Effector memory CD4-positive, alpha-beta T cell (primary cell): Measurements from ENCODE around the gene MKRN2.

ENCODE experiments used
- DNase-seq, 3 donors: peaks; one replicate each; pipeline ENCODE4 v3.0.0-alpha.2; 2020
- H3K27ac ChIP-seq: 2 replicates; pipeline ENCODE4 v1.7.0; 2013; ENCODE audit warnings: mild to moderate bottlenecking, low read length, moderate library complexity; ENCODE audit not compliant: insufficient read depth, poor library complexity, severe bottlenecking
- H3K27me3 ChIP-seq: replicated peaks from 2 replicates; pipeline ENCODE4 v1.7.0; 2013; ENCODE audit warnings: mild to moderate bottlenecking, low read length; ENCODE audit not compliant: insufficient read depth, control insufficient read depth, poor library complexity, severe bottlenecking
- H3K36me3 ChIP-seq: 2 replicates; pipeline ENCODE4 v1.7.0; 2013; ENCODE audit warnings: mild to moderate bottlenecking, low read length, moderate library complexity; ENCODE audit not compliant: control insufficient read depth, insufficient read depth
- H3K4me1 ChIP-seq: 2 replicates; pipeline ENCODE4 v1.7.0; 2013; ENCODE audit warnings: low read length, mild to moderate bottlenecking; ENCODE audit not compliant: control insufficient read depth, insufficient read depth, poor library complexity, severe bottlenecking
- H3K4me3 ChIP-seq: 2 replicates; pipeline ENCODE4 v1.7.0; 2013; ENCODE audit warnings: low read length, low read depth, mild to moderate bottlenecking; ENCODE audit not compliant: insufficient read depth, poor library complexity, severe bottlenecking
- H3K9me3 ChIP-seq: 2 replicates; pipeline ENCODE4 v1.7.0; 2013; ENCODE audit warnings: mild to moderate bottlenecking, low read length, moderate library complexity; ENCODE audit not compliant: control insufficient read depth
- total RNA-seq, 3 donors: gene quantifications; one replicate each; lab custom pipeline; 2026; lab: John Stamatoyannopoulos, UW

MKRN2 gene, protein sequence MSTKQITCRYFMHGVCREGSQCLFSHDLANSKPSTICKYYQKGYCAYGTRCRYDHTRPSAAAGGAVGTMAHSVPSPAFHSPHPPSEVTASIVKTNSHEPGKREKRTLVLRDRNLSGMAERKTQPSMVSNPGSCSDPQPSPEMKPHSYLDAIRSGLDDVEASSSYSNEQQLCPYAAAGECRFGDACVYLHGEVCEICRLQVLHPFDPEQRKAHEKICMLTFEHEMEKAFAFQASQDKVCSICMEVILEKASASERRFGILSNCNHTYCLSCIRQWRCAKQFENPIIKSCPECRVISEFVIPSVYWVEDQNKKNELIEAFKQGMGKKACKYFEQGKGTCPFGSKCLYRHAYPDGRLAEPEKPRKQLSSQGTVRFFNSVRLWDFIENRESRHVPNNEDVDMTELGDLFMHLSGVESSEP
- total RNA-seq = 50.0 to 71.6 (median 53.6) reads per million in 3 donors

DNA sequence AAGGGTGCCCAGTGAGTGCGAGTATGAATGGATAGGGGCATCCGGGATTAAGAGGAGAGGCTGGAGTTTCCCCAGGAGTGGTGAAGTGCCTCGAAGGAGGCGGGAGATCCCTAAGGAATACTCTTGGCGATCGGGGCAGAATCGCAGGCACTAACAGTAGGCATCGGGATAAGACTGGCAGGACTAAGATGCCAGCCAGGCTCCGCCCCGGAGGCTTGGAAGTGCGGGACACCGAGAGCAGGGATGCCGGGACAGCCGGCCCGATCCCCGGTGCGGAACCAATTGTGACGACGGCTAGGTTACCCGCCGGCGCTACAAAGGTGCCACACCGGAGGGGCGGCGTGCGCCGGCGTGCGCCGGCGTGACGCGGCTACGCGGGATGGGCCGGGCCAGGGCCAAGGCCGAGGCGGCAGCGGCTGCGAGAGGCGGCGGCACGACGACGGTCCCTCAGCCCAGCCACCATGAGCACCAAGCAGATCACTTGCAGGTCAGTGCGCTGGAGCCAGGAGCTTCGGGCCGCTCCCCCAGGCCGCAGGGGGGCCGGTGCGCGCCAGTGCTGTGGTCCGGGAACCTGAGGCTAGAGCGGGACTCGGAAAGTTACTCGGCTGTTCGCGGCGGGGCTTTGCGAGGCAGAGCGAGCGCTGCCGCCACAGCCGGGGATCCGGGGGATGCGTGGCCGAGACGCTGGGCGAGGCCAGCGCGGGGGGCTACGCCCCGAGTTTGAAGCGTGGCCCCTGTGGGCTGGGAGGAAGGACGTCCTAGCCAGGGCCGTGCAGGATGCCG lies at the start of gene MKRN2:
Gene MKRN2 (plus strand): TSS at position 398 of the 783 bp plus-strand sequence. CDS start 64 bp downstream, at position 462.
- H3K9me3 ChIP-seq = no peaks in the 10 kb centered on the region
- peak; percentile 64 to 75 (median 68) for DNase-seq
- no peaks in the 10 kb centered on the region for H3K36me3 ChIP-seq
- H3K4me3 ChIP-seq = peak within 1 kb of the TSS; percentile 81
- H3K27ac ChIP-seq = peak within 1 kb of the TSS; percentile 85
- H3K27me3 ChIP-seq = peaks cover 8% of the 10 kb centered on the region
- H3K4me1 ChIP-seq = peaks cover 30% of the 10 kb centered on the region

DNA sequence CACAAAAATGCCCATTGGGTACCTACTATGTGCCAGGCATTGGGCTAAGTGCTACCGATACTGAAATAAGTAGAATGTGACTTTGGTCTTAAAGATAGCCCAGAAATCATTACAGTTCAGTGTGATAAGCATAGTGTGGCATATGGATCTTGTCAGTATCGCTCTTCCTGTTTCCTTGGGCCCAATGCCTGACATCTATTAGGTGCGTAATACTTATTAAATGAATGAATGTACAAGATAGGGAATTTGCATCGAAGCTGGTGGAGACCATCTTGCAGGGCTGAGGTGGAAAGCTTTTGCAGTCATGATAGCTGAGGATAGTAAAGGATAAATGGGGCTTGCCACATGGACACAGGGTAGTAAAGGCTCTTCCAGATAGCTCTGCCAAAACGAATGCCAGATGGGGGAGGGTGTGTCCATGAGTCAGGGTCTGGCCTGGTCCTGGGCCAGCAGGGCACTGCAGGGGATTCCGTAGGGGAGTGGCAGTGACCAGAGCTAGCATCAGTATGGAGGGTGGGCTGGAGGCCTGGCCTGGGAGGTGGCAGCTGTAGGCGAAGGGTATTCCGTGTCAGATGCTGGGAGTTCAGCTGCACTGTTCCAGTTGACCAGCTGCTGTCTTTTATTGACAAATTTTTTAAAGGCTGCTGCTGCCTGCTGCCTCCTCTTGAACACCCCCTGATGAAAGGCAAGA lies 49.2 kb upstream of the MKRN2 start:
- Histone ChIP-seq H3K9me3 (no peaks in the 10 kb centered on the region), H3K27ac (no peak overlapping the region), H3K4me3 (no peak overlapping the region), H3K27me3 (no peaks in the 10 kb centered on the region), H3K36me3 (peaks cover 29% of the 10 kb centered on the region), H3K4me1 (no peaks in the 10 kb centered on the region)
- DNase-seq = no peak

DNA sequence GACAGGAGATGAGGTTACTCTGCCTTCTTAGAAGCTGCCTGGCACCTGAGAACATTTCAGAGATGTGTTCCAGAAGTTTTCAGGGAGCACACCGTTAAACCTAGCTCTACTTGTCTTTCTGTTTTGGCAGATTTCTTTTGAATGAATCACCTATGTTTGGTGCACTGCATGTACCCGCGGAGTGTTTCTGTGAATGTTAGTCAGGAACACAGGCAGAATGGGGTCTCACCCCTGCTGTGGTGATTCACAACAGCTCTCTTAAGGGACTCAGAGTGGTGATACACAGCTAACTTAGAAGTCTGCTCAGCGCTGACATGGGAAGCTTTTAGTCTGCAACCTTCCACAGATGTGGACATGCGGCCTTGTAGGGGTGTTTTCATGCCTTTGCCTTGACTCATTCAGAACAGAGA lies 48.6 kb upstream of the MKRN2 start:
- Histone ChIP-seq H3K36me3 (peaks cover 26% of the 10 kb centered on the region), H3K27me3 (no peaks in the 10 kb centered on the region), H3K4me1 (no peaks in the 10 kb centered on the region), H3K27ac (no peak overlapping the region), H3K9me3 (no peaks in the 10 kb centered on the region), H3K4me3 (no peak overlapping the region)
- DNase-seq = no peak

DNA sequence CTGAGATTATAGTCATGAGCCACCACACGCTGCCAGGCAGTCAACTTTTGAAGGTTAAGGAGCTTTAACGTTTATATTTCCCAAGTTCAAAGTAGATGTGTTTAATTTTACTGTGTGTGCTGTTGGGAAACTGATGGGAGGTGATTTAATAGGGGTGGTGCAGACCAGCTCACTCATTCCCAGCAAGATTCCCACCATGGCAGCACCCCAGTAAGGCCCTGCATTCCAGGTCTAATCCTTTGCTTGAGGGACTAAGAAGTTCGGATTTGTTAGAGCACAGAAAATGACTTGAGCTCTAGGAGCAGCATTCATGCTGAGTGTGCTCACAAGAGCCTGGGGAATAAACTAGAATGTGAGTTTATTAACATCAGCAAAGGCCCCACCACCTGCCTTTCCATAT lies 47.4 kb upstream of the MKRN2 start:
- Histone ChIP-seq H3K4me1 (no peaks in the 10 kb centered on the region), H3K9me3 (no peaks in the 10 kb centered on the region), H3K4me3 (no peak overlapping the region), H3K27me3 (no peaks in the 10 kb centered on the region), H3K36me3 (peaks cover 14% of the 10 kb centered on the region), H3K27ac (no peak overlapping the region)
- no peak for DNase-seq

DNA sequence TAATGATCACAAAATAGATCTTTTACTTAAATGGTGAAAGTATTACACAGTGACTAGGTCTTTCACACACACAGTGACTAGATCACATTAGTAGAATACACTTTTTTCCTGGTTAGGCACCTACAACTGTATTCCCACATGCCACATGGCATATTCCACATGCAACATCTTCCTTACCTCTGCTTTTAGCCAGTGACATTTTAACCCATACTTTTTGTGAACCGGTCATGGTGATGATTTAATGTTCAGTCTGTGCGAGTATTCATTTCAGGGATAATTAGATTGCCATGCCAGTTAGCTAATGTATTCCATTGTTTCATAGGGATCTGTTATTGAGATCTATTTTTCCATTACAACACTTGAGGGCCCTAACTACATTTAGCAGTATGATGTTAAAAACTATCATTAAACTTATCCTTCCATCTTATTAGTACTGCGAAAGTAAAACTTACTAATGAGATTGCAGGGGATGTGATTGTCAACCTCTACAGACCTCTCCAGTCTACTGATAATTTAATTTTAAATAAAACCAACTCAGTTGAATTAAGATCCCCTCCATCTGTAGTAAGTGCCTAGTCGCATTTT lies 44.3 kb upstream of the MKRN2 start:
- no peak for DNase-seq
- H3K9me3 ChIP-seq = no peaks in the 10 kb centered on the region
- no peak overlapping the region for H3K4me3 ChIP-seq
- H3K27ac ChIP-seq = no peak overlapping the region
- H3K36me3 ChIP-seq = no peaks in the 10 kb centered on the region
- H3K4me1 ChIP-seq = no peaks in the 10 kb centered on the region
- no peaks in the 10 kb centered on the region for H3K27me3 ChIP-seq

DNA sequence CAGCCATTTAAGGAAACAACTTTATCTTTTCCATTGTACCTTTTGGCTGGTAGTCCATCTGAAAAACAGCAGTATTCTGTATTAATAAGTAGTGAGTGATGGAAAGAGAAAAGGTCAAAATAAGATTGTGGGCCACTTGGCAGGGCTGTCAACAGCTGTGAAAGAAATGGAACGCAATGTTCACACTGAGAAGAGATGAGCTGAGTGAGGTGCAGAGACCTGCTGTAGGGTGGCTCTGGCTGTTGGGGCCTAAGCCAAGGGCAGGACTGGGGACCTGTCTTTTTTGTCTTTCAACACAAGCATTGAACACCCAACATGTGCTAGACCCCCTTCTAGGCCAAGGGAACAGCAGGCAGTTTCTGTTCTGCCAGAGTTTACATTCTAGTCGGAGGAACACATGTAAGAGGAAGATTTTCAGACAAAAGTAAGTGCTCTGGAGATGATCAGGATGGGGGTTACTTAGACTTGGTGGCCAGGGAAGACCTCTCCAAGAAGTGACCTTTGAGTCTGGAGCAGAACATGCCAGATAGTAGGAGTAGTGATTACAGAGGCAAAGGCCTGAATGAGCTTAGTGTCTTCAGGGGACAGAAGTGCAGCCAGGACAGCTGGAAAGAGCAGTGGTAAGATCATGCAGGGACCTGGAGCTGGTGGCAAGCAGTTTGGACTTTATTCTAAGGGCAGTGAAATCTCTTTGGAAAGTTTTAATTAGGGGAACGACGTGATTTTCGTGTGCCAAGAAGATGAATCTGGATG lies 43.0 kb upstream of the MKRN2 start:
- Histone ChIP-seq H3K27ac (no peak overlapping the region), H3K4me3 (no peak overlapping the region), H3K27me3 (no peaks in the 10 kb centered on the region), H3K36me3 (no peaks in the 10 kb centered on the region), H3K9me3 (no peaks in the 10 kb centered on the region), H3K4me1 (no peaks in the 10 kb centered on the region)
- no peak for DNase-seq

DNA sequence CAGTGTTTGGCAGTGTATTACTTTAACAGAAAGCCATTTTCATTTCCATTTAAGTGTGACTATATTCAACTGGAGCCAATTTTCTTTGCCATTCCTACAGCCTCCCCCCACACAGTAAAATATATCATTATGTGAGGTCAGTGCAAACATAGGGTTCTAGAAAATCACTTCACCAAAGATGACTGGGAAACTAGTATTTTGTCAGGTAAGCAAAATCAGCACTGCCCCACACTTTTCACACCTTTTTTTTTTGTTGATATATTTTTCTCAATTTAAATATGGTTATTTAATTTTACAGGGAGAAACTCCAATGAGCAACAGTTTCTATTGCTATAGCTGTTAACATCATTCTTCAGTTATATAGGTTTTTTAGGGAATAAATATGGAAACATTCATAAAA lies 41.3 kb upstream of the MKRN2 start:
- no peaks in the 10 kb centered on the region for H3K27me3 ChIP-seq
- DNase-seq = no peak
- H3K4me1 ChIP-seq = no peaks in the 10 kb centered on the region
- H3K9me3 ChIP-seq = no peaks in the 10 kb centered on the region
- no peak overlapping the region for H3K27ac ChIP-seq
- no peaks in the 10 kb centered on the region for H3K36me3 ChIP-seq
- no peak overlapping the region for H3K4me3 ChIP-seq

DNA sequence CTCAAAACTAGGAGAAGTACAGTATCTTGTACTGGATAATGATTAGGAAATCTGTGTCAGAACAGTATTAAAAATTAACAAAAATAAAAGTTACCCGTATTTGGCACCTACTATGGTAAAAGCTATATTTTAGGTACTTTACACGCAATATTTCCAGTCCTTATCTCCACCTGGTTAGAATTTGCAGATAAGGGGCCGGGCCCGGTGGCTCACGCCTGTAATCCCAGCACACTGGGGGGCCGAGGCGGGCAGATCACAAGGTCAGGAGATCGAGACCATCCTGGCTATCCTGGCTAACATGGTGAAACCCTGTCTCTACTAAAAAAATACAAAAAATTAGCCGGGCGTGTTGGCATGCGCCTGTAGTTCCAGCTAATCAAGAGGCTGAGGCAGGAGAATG lies 40.0 kb upstream of the MKRN2 start:
- no peaks in the 10 kb centered on the region for H3K9me3 ChIP-seq
- DNase-seq = no peak
- H3K27me3 ChIP-seq = no peaks in the 10 kb centered on the region
- H3K4me3 ChIP-seq = no peak overlapping the region
- no peaks in the 10 kb centered on the region for H3K36me3 ChIP-seq
- no peaks in the 10 kb centered on the region for H3K4me1 ChIP-seq
- H3K27ac ChIP-seq = no peak overlapping the region

DNA sequence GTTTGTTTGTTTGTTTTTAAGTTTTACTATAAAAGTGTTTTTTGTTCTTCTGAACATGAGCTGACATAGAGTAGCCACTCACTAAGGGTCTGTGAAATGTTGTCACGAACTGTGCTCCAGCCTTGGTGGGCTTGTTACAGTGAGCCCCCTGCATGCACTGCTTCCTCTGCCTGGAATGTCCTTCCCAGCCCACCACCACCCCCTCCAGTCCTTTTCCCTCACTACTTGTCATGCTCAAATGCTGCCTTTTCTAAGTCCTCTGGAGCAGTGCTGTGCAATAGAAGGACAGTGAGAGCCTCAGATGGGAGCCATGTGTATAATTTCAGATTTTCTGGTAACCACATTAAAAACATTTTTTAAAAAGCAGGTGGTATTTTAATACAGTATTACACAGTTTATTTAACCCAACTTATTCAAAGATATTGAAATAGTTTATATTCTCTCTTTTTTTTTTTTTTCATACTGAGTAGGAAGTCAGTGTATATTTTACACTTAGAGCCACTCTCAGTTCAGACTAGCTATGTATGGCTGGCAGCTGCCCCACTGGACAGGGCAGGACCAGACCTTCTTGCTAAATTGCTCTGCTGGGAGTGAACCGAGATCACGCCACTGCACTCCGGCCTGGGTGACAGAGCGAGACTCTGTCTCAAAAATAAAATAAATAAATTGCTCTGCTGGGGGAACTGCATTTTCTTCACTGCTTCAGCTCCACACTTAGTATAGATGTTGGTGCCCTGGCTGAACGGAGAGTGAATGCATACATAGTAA lies 38.4 kb upstream of the MKRN2 start:
- Histone ChIP-seq H3K27ac (no peak overlapping the region), H3K36me3 (peaks cover 7% of the 10 kb centered on the region), H3K4me3 (no peak overlapping the region), H3K4me1 (no peaks in the 10 kb centered on the region), H3K27me3 (no peaks in the 10 kb centered on the region), H3K9me3 (no peaks in the 10 kb centered on the region)
- no peak for DNase-seq
